Mesangial cell (primary cell): Measurements from ENCODE around the gene TARBP2. TPM values are rescaled to one million over a fixed set of nuclear protein-coding genes. Genes with fewer than 3 reads are reported as not detected.

Source experiments
- total RNA-seq: library from RNA; depleted of rRNA; stranded (reverse); fragments of >200 nt; gene quantifications from 2 replicates; pipeline ENCODE4 v1.2.3, GENCODE V29; 2015

TARBP2 gene
- 46.1 and 55.6 TPM in 2 replicates for total RNA-seq

GRCh38 chr12:53500776-53501614 is at the start of gene TARBP2:
Gene TARBP2 (plus strand): TSS chr12:53501283. CDS start chr12:53501409, 126 bp downstream.

GRCh38 chr12:53451661-53452158 is 49.4 kb upstream of the TARBP2 start, which contains the start of gene PCBP2:
Gene PCBP2 (plus strand): TSS chr12:53452102. CDS start chr12:53454801, 2,699 bp downstream.

GRCh38 chr12:53499266-53500141 is 1.6 kb upstream of the TARBP2 start, which contains the start of gene MAP3K12:
Gene MAP3K12 (minus strand): TSS chr12:53499458. CDS start chr12:53487391, 12,067 bp downstream.

DNA sequence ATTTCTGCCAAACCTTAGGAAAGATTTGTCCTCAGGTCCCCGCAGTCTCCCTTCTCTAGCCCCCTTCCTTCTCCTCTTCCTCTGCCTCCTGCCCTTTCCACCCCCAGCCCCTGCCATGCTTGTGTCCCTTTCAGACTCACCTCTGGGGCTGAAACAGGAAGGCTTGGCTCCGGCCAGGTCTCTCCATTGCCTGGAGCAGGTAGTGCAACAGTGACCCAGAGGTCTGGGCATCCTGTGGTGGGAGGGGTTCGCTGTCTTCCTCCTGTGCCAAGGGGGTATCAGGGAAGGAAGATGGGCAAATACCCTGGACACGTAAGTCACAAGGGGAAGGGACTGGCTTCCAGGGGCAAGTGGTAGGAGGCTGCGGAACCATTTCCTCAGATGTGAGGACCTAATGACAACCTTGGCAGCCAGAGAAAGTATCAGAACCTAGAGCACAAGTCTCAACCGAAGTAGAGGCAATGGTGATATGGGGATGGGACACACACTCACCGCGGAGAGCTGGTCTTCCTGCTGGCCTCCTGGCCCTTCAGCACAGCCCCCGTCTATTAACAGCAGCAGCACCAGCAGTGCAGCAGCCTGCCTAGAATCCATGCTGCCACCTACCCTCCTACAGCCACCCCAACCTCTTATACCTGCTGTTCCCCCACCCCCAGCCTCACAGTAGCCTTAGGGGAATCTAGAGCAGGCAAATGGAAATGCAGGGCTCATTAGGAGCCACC is 6.0 kb downstream of the TARBP2 start, which contains the start of gene NPFF:
NPFF (minus strand) TSS at position 604 of the 722 bp plus-strand sequence; CDS start at position 594, 10 bp downstream.

Other genes with a start within 250 kb of the TARBP2 start
- 1.3 and 26.6 TPM in 2 replicates for gene ESPL1, start 233.0 kb upstream of the TARBP2 start, total RNA-seq
- gene PFDN5, start 205.7 kb upstream of the TARBP2 start, total RNA-seq: 240 and 333 TPM in 2 replicates
- gene MYG1, start 201.6 kb upstream of the TARBP2 start, total RNA-seq: 74.3 and 81.6 TPM in 2 replicates
- gene AAAS, start 179.7 kb upstream of the TARBP2 start, total RNA-seq: 48.6 and 82.5 TPM in 2 replicates
- gene SP7, start 164.9 kb upstream of the TARBP2 start, total RNA-seq: not detected in 2 replicates
- gene SP1, start 121.1 kb upstream of the TARBP2 start, total RNA-seq: 37.0 and 60.8 TPM in 2 replicates
- gene AMHR2, start 77.4 kb upstream of the TARBP2 start, total RNA-seq: not detected in 2 replicates
- gene PRR13, start 59.5 kb upstream of the TARBP2 start, total RNA-seq: 82.9 and 105 TPM in 2 replicates
- 263 and 427 TPM in 2 replicates for gene PCBP2, start 49.2 kb upstream of the TARBP2 start, total RNA-seq
- gene MAP3K12, start 1.8 kb upstream of the TARBP2 start, total RNA-seq: 9.6 and 30.0 TPM in 2 replicates
- 1.5 TPM in 1 of 2 replicates, not detected in the other for gene NPFF, start 6.2 kb downstream of the TARBP2 start, total RNA-seq
- gene ATF7, start 125.1 kb downstream of the TARBP2 start, total RNA-seq: 13.9 and 17.1 TPM in 2 replicates
- gene ATP5MC2, start 174.8 kb downstream of the TARBP2 start, total RNA-seq: 390 and 497 TPM in 2 replicates
- 29.2 and 112 TPM in 2 replicates for gene CALCOCO1, start 226.2 kb downstream of the TARBP2 start, total RNA-seq